CMK (cell line): Measurements from ENCODE around the gene SHISA9.

ENCODE experiments used
- DNase-seq: peaks from one replicate; pipeline ENCODE4 v3.0.0-alpha.2; 2010; ENCODE audit warnings: low read depth

Gene SHISA9

GRCh38 chr16:13123991-13124390 is 222.6 kb downstream of the SHISA9 start:
- DNase-seq: no peak

- no peak for DNase-seq
Measured at GRCh38 chr16:13127144-13127543, 225.7 kb downstream of the SHISA9 start.

- DNase-seq: no peak
Measured at GRCh38 chr16:13130586-13130985, 229.2 kb downstream of the SHISA9 start.

GRCh38 chr16:13134836-13135235 is 233.4 kb downstream of the SHISA9 start:
- DNase-seq: no peak

- DNase-seq: no peak
Measured at GRCh38 chr16:13136901-13137300, 235.5 kb downstream of the SHISA9 start.

- DNase-seq: no peak
Measured at GRCh38 chr16:13138528-13138927, 237.1 kb downstream of the SHISA9 start.

GRCh38 chr16:13139661-13140241 is 238.4 kb downstream of the SHISA9 start:
- DNase-seq: no peak

- DNase-seq: no peak
Measured at GRCh38 chr16:13143551-13143950, 242.2 kb downstream of the SHISA9 start.

GRCh38 chr16:13146829-13147228 is 245.4 kb downstream of the SHISA9 start:
- no peak for DNase-seq

- DNase-seq: no peak
Measured at GRCh38 chr16:13148294-13148693, 246.9 kb downstream of the SHISA9 start.

- no peak for DNase-seq
Measured at GRCh38 chr16:13148836-13149235, 247.4 kb downstream of the SHISA9 start.

- DNase-seq: no peak
Measured at GRCh38 chr16:13150181-13150885, 248.9 kb downstream of the SHISA9 start.

- DNase-seq: no peak
Measured at GRCh38 chr16:13153696-13154095, 252.3 kb downstream of the SHISA9 start.

GRCh38 chr16:13154799-13155198 is 253.4 kb downstream of the SHISA9 start:
- DNase-seq: no peak

- DNase-seq: no peak
Measured at GRCh38 chr16:13155377-13155776, 254.0 kb downstream of the SHISA9 start.

GRCh38 chr16:13155780-13156179 is 254.4 kb downstream of the SHISA9 start:
- no peak for DNase-seq

- no peak for DNase-seq
Measured at GRCh38 chr16:13157082-13157481, 255.7 kb downstream of the SHISA9 start.

- DNase-seq: no peak
Measured at GRCh38 chr16:13158427-13158826, 257.0 kb downstream of the SHISA9 start.

GRCh38 chr16:13165024-13165423 is 263.6 kb downstream of the SHISA9 start:
- DNase-seq: no peak

- no peak for DNase-seq
Measured at GRCh38 chr16:13168091-13168572, 266.7 kb downstream of the SHISA9 start.

GRCh38 chr16:13171313-13171712 is 269.9 kb downstream of the SHISA9 start:
- no peak for DNase-seq

- DNase-seq: no peak
Measured at GRCh38 chr16:13176711-13177110, 275.3 kb downstream of the SHISA9 start.

- DNase-seq: no peak
Measured at GRCh38 chr16:13178318-13178717, 276.9 kb downstream of the SHISA9 start.

GRCh38 chr16:13181432-13181831 is 280.0 kb downstream of the SHISA9 start:
- DNase-seq: no peak
